DMS53 treated with DMSO at 0.1 percent for 48 hours (cell line): ENCODE measurements around the gene KIF24.
"Not testable (repeated sequence)": the region's sequence is repeated elsewhere in the genome, so short reads cannot be mapped to it uniquely, and the experiment has no call there.

Source experiments
- DNase-seq: peaks from one replicate; lab custom pipeline; 2025; ENCODE audit not compliant: unreplicated experiment; lab: John Stamatoyannopoulos, UW

KIF24 gene, protein sequence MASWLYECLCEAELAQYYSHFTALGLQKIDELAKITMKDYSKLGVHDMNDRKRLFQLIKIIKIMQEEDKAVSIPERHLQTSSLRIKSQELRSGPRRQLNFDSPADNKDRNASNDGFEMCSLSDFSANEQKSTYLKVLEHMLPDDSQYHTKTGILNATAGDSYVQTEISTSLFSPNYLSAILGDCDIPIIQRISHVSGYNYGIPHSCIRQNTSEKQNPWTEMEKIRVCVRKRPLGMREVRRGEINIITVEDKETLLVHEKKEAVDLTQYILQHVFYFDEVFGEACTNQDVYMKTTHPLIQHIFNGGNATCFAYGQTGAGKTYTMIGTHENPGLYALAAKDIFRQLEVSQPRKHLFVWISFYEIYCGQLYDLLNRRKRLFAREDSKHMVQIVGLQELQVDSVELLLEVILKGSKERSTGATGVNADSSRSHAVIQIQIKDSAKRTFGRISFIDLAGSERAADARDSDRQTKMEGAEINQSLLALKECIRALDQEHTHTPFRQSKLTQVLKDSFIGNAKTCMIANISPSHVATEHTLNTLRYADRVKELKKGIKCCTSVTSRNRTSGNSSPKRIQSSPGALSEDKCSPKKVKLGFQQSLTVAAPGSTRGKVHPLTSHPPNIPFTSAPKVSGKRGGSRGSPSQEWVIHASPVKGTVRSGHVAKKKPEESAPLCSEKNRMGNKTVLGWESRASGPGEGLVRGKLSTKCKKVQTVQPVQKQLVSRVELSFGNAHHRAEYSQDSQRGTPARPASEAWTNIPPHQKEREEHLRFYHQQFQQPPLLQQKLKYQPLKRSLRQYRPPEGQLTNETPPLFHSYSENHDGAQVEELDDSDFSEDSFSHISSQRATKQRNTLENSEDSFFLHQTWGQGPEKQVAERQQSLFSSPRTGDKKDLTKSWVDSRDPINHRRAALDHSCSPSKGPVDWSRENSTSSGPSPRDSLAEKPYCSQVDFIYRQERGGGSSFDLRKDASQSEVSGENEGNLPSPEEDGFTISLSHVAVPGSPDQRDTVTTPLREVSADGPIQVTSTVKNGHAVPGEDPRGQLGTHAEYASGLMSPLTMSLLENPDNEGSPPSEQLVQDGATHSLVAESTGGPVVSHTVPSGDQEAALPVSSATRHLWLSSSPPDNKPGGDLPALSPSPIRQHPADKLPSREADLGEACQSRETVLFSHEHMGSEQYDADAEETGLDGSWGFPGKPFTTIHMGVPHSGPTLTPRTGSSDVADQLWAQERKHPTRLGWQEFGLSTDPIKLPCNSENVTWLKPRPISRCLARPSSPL (N-terminal part only)

DNA sequence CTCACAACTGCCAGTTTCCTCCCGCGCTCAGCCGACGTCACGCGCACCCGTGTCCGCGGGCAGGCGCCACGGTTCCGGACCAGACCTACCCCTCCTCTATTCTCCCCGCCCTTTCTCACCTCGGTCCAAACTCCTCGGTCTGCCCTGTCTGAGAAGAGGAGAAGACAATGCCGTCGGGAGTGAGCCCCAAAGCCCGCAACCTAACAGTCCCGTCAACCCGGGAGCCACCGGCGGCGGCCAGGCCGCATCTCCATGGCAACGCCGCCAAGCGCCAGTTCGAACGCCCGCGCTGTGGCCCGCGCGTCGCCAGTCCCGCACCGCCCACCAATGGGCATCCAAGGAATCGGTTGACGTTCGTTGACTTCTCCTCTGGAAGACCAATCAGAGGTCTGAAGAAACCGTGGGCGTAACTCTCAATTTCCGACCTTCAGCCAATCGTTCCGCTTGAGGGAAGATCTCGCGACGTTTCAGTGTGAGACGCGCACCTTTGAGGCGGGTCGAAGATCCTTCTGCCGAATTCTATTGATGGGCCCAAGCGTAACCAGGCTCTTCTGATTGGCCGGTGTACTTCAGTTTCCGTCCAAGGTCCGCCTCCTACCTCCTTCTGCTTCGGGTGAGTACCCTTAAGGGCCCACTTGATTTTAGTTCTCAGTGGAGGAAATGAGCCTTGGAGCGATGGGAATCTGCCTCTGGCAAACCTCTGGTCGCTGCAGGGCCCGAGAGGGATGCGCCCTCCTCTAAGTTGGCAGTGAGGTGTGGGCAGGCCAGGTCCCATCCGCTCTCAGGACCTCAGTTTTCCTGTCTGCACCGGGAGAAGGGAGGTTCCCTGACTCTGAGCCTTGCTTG lies at the start of gene KIF24, which contains the start of gene NUDT2:
Gene KIF24 (minus strand): TSS at position 282 of the 846 bp plus-strand sequence. CDS start 17,922 bp downstream, outside the sequence.
Gene NUDT2 (plus strand): TSS at position 583 of the 846 bp plus-strand sequence. CDS start 9,471 bp downstream, outside the sequence.
- DNase-seq, result peak; percentile 98

DNA sequence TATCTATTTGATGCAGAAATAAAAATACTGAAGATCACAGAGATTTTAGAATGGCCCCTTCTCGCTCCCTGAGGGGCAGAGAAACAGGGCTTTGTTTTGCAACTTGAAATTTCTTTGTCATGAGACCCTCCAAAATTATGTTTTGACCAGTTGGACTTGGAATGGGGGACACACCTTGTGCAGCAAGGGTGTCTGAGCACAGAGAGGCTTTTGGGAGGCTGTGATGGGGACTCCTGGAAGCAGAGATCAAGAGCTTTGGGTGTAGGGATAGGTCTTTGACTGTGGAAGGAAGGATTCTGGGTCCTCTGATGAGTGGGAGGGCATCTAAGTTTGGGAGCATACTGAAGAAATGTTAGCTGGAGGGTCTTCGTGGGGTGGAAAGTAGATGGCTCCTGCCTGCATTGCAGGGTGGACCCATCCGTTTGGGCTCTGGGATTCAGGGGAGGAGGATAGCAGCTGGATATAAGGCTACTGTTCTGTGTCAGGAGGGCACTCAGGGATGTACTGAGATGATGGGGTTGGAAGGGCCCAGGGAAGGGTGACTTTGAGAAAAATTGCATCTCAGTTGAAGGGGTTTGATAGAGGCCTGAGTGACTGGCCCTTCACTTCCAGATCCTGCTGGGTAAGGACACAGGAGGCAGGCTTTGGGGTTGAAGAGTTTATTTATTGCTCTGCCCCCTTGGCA lies 49.5 kb upstream of the KIF24 start:
- DNase-seq, result no peak

DNA sequence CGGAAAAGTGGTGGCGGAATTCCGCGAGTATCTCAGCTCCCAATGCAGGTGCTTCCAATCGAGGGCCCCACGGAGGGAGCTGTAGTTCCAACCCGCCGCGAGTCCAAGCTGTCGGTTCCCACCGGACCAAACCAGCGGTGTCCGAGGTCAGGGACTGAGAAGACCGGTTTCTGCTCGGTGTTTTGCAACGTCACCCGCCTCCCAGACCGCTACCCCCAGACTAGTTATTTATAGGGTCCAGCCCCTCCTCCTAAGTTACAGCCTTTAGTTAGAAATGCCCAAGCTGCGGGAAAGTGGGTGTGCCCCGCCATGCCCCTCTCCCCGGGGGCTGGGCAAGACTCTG lies 48.3 kb upstream of the KIF24 start:
- no peak for DNase-seq

DNA sequence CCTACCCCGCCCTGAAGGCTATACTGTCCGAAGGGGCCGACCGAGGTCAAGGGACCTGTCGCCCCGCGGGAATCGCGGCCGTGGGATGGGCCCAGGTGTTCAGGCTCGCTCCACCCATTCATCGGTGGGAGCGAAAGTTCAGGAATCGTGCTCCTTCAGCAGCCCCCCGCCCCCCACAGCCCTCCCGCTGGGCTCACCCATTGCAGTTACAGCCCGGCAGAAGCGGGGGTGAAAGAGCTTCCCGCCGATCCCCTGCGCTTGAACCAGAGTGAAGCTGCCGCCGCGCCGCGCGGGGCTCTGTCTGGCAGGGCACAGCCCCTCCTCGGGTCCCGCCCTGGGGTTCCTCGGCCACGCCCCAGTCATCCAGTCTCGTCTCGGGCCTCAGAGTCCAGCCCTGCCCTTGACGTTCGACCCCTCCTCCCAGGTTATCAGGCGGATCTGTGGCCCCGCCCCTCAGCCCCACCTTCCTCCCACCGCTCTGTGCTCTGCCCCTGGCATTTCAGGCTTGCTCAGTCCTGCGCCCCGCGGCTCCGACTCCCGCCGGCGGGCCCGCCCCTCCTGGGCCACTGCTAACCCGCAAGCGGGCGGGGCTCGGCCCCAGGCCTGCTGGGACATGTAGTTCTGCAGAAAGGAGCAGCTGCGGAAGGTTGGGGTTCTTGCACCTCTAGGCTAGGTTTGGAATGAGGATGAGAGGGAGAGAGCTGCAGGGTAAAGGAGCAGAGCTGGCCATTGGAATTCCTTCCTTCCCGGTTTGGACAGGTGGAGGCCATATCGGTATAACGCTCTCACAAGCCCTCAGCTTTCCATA lies 47.7 kb upstream of the KIF24 start, which contains the start of gene MYORG:
Gene MYORG (minus strand): TSS at position 303 of the 808 bp plus-strand sequence. CDS start 3,955 bp downstream, outside the sequence.
- DNase-seq, result peak; percentile 93

DNA sequence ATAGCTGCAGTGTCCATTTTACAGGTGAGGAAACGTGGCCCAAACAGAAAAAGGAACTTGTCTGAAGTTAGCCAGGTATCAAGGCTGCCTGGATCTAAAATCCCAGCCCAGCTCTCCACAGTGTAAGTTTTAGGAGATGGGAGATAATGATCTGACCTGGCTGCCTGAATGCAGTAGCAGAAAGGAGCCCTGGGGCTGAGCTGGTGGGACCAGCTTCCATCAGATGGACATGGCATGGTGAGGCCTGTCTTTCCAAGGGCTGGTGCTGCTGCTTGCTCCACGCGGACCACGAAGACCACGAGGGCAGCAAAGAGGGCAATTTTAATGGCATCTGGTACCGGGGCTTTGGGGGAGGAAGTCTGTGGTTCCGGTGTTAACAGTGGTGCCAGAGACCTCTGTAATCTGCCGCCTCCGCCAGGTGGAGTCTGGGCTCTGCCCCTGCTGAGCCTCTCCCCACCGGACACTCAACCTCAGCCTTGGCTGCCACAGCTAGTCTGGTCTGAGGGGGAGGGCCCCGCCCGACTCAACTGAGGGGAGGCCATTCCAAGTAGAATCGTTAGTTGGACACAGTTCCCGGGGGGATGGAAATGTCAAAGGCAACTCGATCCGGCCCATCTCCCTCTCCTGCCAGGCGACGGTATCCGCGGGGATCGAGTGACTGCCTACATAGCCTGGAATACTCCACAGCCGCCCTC lies 47.0 kb upstream of the KIF24 start:
- DNase-seq, result peak; percentile 43

DNA sequence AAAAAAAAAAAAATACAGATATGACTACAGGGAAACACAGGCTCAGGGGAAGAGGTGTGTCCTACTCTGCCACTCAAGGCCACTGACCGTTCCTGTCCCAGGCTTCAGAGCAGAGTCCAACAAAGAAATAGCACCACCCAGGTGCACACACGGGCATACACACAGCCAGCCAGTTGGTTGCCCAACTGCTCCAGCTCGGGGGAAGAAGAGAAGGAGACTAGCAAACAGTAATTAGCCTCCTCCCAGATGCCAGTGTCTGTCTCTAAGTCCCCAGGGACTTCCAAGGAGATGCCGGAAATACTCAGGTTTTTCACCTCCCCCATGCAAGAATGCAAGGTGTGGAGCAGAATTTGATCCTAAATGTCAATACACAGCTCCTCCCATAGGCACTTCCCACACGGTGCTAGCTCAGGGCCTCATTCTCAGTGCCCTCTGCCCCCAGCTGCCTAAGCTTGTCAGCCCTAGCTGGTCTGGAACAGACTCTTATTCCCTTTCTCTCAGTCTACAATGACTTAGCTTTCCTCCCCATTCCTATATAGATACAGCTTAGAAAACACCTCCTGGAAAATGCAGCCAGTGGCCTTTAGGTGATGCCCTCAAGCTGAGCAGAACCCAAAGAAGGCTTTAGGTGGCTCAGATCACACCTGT lies 46.0 kb upstream of the KIF24 start:
- DNase-seq, result no peak

DNA sequence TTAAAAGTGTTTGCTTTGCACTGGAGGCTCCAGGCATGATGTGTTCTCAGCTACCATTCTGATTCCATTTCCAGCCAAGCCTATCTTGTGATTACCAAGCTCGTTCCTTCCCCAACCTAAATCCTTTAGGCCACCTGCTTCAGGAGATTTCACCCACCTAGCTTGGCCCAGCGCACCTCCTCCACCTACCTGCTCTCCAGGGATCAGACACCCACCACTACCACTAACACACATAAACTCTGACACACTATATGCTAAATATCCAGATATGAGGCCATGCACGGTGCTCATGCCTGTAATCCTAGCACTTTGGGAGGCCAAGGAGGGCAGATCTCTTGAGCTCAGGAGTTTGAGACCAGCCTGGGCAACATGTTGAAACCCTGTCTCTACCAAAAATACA lies 45.3 kb upstream of the KIF24 start:
- DNase-seq, result no peak

DNA sequence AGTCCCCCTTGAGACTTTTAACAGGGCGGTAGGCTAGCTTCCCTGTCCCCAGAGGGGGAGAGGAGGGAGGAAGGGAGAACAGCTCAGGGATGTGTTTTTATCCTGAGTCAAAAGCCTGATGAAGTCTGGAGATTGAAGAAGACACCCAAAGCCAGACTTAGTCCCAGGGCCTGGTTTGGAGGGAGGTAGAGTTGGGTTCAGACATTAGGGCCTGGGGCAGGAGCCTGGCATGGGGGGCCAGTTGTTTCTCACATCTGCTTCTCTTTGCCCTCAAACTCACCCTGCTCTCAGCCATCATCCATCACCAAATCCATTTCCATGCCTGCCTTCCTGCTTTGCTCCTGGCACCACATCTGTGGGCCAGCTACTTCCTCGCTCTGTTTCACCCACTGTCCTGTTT lies 44.7 kb upstream of the KIF24 start:
- DNase-seq, result no peak

DNA sequence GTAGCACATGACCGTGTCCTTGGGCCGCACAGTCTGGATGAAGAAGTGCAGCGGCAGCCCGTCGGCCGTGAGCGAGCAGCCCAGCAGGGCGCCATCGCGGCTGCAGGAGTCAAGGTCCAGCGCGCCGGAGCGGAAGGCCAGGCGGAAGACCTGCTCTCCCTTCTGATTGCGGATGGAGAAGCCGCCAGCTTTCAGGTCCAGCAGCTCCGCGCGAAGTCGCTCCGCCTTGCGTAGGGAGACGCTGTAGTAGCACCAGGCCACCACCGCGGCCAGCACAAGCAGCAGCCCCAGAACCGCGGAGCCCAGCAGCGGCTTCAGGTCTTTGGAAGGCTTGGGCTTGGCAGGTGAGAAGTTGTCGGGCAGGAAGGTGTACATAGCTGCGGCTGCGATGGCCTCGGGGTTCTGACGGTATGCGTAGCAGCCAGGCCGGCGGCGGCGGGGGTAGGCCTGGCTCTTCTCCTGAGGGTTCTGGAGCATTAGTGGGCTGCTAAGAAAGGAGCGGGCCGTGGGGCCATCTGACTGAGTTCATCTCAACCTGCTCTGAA lies 43.5 kb upstream of the KIF24 start:
- DNase-seq, result no peak

DNA sequence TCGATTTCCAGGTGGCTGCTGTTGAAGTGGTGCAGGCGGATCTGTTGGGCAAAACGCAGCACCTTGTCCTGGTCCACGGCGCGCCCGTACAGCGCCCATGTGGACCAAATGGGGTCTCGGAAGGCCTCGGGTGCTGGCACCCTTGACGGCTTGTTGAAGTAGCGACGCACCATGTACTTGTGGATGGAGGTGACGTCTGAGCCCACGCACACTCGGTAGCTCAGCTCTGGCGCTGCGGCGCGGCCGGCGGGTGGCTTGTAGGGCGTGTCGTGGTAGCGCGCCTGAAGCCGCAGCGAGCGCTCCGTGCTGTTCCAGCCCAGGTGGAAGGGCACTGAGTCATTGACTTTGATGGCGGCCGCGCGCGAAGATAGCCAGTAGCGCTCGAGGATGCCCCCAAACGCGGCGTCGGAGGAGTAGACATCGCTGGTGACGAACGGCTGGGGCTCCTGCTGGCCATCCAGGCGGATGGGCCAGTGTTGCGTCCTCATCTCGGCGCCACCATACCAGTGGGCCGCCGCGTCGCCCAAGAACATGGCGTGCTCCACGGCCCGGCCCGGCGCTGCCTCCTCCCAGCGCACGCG lies 42.9 kb upstream of the KIF24 start:
- no peak for DNase-seq

DNA sequence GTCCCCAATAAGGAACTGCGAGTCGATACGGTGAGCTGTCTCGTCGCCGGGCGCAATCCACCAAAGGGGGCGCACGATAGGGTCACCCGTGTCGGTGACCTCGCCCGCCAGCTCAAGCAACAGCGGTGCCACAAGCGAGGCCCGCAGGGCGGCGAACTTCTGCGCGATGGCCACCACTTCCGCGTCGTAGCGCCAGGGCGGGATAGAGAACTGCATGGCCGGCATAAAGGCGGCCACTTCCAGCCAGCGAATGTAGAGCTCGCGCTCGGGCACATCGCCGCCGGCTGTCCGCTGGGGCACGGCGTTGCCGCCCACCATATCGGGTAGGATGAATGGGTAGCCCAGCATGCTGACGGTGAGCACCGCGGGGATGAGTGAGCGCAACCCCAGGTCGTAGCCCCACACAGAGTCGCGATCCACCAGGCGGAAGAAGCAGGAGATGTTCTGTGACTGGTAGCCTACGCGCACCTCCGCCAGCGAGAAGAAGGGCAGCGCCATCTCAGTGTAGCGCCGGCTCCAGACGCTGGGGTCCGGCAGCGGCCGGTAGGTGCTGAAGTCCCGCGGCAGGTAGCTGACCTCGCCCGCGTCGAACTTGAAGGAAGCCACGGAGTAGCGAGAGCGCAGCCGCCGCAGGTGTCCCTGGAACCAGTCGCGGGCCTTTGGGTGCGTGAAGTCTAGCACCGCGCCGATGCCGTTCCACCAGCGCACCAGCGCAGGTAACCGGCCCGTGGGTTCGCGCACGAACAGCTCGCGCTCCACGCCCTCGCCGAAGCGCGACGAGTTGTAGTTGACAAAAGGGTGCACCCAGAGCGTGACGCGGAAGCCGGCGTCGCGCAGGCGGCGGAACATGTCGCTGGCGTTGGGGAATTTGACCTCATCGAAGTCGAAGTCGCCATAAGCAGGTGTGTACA lies 42.2 kb upstream of the KIF24 start:
- DNase-seq, result no peak

DNA sequence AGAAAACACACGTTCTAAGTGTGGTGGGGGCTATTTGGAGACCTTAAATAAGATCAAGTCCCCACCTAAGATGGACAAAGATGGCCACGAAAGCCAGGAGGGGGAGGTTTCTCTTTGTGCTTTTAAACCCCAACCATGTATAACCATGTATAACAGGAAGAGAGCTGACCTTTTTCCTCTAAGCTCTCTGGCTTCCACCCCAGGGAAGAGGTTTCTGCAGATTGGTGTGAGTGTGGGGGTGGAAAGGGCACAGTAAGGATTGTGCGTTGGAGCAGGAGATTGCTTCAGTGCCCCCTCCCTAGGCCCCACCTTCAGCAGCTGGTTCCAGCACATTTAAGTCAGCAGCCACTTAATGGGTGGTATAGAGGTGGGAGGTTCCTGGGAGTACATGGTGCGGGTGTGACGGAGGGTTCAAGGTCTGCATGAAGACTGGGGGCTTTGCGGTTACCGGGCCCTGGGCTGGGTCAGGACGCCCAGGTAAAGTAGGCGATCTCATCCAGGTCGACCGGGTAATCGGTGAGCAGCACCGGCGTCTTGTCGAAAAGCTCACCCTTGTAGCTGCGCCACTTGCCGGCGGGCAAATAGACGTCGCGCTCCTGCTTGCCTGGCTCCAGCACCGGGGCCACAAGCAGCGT lies 41.4 kb upstream of the KIF24 start:
- no peak for DNase-seq

DNA sequence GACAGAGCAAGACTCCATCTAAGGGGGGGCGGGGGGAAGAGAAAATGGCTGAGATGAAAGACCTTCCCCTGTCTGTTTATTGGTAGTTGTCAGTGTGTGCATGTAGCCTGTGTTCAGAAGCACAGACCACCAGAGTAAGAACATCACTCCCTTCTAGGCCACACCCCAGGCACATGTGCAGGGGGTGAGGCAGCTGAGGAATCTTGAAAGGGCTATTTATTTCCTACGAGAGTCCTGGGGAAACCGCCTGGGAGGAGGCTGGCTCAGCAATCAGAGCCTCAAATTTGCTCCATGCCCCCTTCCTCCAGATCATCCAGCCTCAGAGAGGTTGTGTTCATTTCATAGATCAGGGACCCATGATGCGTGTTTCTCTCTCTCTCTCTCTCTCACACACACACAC lies 40.6 kb upstream of the KIF24 start:
- no peak for DNase-seq

DNA sequence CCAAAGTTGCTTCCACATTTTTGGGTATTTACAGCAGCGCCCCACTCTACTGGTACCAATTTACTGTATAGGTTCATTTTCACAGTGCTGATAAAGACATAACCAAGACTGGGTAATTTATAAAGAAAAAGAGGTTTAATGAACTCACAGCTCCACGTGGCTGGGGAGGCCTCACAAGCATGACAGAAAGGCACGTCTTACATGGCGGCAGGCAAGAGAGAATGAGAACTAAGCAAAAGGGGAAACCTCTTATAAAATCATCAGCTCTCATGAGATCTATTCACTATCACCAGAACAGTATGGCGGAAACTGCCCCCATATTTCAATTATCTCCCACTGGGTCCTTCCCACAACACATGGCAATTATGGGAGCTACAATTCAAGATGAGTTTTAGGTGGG lies 39.7 kb upstream of the KIF24 start:
- DNase-seq, result not testable (repeated sequence)

DNA sequence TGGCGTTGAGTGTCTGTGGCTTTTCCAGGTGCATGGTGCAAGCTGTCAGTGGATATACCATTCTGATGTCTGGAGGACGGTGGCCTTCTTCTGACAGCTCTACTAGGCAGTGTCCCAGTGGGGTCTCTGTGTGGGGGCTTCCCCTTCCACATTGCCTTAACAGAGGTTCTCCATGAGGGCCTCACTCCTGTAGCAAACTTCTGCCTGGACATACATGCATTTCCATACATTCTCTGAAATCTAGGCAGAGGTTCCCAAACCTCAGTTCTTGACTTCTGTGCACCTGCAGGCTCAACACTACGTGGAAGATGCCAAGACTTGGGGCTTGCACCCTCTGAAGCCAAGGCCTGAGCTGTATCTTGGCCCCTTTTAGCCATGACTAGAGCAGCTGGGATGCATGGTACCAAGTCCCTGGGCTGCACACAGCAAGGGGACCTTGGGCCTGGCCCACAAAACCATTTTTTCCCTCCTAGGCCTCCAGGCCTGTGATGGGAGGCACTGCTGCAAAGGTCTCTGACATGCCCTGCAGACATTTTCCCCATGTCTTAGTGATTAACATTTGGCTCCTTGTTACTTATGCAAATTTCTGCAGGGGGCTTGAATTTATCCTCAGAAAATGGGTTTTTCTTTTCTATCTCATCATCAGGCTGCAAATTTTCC lies 38.8 kb upstream of the KIF24 start:
- not testable (repeated sequence) for DNase-seq
